ENCODE results near the gene ACER2. TPM values are rescaled to one million over a fixed set of nuclear protein-coding genes. Genes with fewer than 3 reads are reported as not detected.
A peak's percentile ranks its signal among the peaks of the same experiment; 100 is the strongest.

Gene ACER2
- total RNA-seq, 1 donor from 2014 or later = 3.4 TPM

DNA sequence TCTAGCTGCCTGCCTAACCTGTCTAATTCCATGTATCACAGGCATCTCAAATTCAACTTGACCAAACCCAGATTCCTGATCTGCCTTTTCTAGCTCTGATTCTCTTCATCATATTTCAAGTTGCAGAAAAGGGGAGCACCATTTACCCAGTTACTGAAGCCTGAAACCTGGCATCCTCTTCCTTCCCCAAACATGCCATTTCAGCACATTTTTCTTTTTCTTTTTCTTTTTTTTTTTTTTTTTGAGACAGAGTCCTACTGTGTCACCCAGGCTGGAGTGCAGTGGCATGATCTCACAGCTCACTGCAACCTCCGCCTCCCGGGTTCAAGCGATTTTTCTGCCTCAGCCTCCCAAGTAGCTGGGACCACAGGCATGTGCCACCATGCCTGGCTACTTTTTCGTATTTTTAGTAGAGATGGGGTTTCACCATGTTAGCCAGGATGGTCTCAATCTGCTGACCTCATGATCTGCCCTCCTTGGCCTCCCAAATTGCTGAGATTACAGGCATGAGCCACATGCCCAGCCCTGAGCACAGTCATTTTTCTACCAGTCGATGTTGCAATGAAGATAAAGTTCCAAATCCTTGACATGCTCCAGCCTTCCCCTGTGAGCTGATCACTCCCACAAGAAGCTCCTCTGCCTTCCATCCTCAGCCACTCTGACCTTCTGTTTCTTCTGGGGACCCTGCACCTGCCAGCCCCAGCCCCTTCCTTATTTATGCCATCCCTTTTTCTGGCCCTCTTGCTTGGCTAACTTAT lies 32.2 kb downstream of the ACER2 start:
- intact Hi-C loops (cut with micrococcal nuclease) = no loop called here
- ATAC-seq = peak; percentile 61
- no peak for DNase-seq

DNA sequence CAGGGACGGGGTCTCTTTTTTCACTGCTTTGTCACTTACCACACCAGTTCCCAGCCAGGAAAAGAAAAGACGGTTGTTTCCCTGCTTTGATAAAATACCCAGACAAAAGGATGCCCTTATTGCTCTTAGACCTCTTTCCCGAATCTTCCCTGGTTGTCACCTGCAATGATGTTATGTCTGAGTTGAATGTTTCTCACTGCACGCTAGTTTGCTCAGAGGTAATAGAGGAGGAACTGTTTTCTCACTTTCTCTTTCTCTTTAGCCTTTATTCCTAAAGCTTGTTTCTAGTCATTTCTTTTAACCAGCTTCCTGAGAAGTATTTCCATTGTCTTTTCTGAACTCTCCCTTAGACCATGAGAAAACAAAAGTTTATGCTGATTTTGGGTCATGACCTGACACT lies 32.9 kb downstream of the ACER2 start:
- DNase-seq (no peak), ATAC-seq (no peak)
- intact Hi-C loops (cut with micrococcal nuclease) = no loop called here

DNA sequence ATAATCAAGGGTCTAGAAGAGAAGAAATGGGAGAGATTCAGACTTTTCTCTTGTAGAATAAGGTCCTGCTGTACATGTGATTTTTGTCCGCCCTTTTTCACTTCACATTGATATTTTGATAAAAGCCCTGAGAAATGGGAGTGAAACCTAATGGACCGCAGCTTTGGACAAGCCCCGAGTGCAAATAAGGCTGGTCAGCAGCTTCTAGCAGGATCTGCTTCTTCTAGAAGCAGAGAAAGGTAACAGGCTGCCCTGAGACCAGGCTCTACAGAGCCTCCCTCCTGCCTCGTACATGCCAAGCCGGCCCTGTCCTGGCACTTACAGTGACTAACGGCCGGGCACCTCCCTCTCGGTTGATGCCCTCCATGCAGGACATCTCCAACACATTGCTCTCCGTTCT lies 33.4 kb downstream of the ACER2 start:
- DNase-seq = no peak
- intact Hi-C loops (cut with micrococcal nuclease) = no loop called here
- no peak for ATAC-seq

DNA sequence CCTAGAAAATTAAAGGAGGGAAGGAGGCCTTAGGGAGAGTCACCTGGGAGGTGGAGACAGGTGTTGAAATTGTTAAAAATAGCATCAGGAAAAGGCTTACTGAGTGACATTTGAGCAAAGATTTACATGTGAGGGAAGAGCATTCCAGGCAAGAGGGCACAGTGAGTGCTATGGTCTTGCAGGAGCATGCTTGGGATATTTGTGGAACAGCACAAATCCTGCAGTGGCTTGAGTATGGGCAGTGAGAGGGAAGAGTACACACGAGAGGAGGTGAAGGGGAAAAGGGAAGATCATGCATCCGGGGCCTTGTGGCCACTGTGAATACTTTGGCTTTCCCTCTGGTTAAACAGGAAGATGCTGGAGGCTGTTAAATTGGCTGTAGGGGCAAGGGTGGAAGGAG lies 36.6 kb downstream of the ACER2 start:
- intact Hi-C loops (cut with micrococcal nuclease) = no loop called here
- no peak for DNase-seq

DNA sequence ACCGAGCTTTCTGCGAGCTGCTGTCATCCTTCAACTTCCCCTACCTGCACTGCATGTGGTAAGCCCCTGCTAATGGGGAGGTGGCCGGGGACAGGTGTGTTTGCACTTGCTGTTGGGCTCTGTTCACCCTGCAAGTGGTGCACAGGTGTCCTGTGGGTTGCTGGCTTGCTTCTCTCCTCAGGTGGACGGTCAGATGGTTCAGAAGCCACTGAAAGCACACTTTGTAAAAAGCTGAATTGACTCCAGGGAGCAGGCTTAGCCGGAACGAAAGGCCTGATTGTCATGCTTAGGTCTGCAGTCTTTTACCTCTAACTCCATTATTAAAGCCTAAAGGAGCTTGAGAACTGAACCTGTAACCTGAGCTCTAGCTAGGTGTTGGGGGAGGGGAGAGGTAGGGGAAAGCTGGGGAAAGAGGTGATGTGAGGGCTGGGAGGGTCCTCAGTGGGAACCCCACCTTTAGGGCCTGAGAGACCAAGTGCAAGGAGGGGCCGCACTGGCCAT lies 37.6 kb downstream of the ACER2 start:
- intact Hi-C loops (cut with micrococcal nuclease) = no loop called here
- ATAC-seq (no peak), DNase-seq (no peak)

More for the DNA sequence above, 36.6 kb downstream of the ACER2 start:
- ATAC-seq = no peak

DNA sequence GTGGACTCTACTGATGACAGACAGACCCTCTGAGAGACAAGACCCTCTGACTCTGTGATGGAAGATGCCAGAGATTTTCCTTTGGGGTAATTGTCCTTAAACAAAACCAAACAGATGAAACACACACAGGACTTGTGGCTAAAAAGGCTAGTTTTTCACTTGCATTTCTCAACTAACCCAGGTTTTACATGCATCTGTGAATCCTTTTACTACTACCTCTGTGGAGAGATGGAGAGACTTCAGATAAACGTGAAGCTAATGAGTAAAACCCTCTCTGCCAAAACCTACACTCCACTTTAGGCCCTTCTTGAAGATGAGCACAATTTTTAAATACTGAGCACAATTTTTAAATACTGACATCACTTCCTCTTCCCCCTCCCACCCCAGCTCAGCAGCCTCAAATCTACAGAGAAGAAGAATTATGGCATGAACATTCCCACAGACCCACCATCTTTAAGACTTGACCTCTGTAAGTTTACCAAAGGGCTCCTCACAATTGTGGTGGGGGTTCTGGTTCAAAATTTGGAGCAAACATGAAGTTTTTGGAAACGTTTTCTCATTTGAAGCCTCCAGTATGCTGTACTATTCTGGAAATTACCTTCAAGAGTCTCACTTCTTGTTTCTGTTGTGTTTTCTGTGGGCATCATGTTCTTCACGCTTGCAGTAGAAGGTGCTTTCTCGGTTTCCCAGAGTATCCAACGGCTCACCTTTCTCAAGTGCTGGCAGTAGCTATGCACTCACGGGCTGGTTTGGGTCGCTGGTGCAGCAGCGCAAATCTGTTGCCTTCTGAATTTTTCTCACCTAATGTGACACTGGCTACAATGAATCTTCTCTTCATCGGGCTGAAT lies 42.7 kb downstream of the ACER2 start:
- intact Hi-C loops (cut with micrococcal nuclease) = no loop called here
- ATAC-seq (no peak), DNase-seq (no peak)

DNA sequence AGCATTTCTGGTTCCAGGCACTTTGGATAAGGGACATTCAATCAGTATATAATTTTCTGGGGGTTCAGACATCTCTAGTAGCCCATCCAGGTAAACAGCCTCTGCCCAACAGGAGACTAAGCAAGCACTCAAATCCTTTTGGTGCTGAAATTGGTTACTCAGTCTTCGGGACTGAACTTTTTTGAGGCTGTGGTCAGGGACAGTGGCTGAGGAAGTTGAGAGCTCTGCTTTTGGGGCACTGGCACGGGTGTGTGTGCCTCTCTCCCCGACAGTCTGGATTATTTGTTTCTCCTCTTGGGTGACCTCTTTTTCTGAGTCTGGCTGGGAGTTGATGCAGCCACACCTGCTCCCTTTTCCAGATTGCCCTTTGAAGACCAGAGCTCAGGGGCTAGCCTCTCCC lies 47.6 kb downstream of the ACER2 start:
- DNase-seq (no peak), ATAC-seq (peak; percentile 44)
- intact Hi-C loops (cut with micrococcal nuclease) = loop anchor here (2.0 kb wide), 1 partner anchor 76 kb away; the partner anchor contains the start of gene RPS6

DNA sequence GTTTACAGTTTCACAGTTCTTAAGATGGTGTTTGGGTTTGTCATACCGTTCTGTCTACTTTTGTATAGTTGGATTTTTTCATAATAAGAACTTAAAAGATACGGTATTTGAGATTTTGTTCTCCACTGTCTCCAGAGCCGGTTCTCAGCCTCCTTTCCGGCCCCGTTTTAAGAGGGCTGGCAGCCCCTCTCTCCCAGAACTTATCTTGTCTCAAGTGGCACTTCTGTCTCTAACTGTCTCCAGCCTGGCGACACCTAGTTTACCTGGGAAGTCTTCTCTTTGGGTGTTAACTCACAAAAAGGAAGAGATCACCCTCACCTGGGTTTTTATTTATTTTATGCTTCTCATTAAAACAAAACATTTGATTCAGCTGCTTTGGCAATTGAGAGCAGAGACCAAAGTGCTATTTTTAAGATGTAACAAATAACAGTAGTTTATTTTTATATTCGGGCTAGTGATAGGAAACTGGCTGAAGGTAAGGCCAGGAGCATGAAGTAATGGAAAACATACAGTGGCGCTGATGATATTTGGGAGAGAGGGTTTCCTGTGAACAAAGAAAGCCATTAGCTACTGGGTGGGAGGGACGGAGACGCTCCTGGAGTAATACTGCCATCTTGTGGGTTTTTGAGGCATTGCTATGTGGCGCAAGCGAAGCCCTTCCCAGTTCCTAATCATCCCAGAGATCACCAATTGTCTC lies 48.3 kb downstream of the ACER2 start:
- intact Hi-C loops (cut with micrococcal nuclease) = loop anchor here (2.0 kb wide), 1 partner anchor 76 kb away; the partner anchor contains the start of gene RPS6
- DNase-seq (peak; percentile 40), ATAC-seq (peak; percentile 97)

DNA sequence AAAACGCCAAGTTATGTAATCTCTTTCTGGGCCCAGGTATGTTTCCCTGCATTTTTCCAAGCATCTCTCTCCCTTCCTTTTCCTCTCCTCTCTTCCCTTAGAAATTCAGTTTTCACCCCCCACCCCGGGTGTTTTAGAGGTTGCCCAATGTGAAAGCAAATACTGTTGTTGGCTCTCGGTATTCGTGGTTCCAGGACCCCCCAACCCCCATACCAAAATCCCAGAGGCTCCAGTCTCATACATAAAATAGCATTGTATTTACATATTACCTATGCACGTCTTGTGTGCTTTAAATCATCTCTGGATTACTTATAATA lies 48.8 kb downstream of the ACER2 start:
- no peak for DNase-seq
- intact Hi-C loops (cut with micrococcal nuclease) = loop anchor here (2.0 kb wide), 1 partner anchor 77 kb away; the partner anchor contains the start of gene RPS6
- ATAC-seq = no peak

GRCh38 chr9:19460243-19460642 lies 51.4 kb downstream of the ACER2 start:
- intact Hi-C loops (cut with micrococcal nuclease) = no loop called here
- DNase-seq (no peak), ATAC-seq (no peak)

DNA sequence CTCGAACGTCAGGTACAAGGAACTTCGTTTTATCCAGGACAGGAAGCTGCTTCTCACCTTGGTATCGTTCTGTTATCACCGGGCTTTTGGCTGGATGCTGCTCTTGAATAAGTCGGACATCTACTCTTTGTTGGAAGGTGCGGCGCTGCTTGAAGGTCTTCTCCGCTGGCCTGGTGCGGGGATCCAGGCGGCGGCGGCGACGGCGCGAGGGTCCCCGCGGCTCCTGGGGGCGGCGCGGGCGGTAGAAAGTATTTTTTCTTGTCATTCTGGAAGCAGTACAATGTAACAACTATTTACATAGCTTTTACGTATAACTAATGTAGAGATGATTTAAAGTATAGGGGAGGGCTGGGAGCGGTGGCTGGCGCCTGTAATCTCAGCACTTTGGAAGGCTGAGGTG lies 52.3 kb downstream of the ACER2 start:
- DNase-seq (no peak), ATAC-seq (no peak)
- intact Hi-C loops (cut with micrococcal nuclease) = no loop called here

- no peak for DNase-seq
- intact Hi-C loops (cut with micrococcal nuclease) = no loop called here
- ATAC-seq = no peak
Measured at GRCh38 chr9:19464061-19464763, 55.4 kb downstream of the ACER2 start.

GRCh38 chr9:19464764-19465585 lies 56.2 kb downstream of the ACER2 start:
- intact Hi-C loops (cut with micrococcal nuclease) = no loop called here
- DNase-seq (peak; percentile 85), ATAC-seq (peak; percentile 97)

DNA sequence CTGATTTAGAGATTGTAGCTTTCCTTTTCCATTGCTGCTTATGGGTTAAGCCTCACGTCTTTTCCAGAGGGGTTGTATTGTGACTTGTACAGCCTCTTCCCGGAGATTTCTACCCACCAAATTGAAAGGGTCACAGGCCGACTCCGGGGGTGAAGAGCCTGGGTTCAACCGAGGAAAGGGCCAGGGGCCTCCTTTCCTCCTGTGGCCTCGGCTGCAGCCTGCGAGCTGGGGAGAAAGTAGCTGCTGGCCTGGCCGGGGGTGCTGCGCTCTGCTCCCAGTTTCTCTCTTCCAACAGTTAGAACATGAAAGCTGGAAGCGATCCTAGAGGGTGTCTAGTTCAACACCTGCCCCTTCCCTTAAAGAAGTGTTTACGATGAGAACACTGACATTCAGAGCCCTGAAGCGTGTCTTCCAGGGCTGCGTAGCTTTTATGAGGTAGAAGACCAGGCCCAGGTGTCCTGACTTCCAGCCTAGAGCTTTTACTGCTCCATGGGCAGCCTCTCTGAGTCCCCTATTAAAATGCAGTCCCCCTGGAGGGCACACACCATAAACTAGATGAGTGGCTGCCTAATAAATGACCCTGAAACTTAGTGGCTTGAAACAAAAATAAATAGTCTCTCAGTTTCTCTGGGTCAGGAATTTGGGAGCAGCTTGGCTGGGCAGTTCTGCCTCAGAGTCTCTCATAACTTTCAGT lies 56.9 kb downstream of the ACER2 start:
- DNase-seq (no peak), ATAC-seq (no peak)
- intact Hi-C loops (cut with micrococcal nuclease) = no loop called here

DNA sequence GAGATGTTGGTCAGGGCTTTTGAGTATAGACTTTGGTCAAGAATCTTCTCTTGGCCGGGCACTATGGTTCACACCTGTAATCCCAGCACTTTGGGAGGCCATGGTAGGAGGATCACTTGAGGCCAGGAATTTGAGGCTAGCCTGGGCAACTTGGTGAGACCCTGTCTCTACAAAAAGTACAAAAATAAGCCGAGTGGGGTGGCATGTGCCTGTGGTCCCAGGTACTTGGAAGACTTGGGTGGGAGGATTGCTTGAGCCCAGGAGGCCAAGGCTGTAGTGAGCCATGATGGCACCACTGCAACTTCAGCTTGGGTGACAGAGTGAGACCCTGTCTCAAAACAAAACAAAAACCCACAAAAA lies 57.5 kb downstream of the ACER2 start:
- no peak for ATAC-seq
- intact Hi-C loops (cut with micrococcal nuclease) = no loop called here
- no peak for DNase-seq

DNA sequence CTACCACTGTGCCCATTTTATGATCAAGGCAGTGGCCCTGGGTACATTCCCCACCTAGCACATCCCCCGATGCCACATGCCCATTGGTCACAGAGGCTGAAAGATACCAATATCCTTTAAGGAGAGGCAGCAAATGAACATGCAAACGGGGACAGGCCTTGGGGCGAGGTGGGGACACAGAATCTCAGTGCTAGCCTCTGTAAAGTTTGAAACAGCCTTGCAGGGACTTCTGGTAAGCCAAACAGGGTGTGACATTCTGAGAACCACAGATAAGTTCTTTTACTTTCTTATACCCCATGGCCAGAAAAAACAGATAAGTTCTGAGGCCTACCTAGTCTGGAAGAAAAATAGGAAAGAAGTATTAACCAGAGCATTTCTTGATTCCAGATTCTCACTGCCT lies 60.5 kb downstream of the ACER2 start:
- no peak for ATAC-seq

DNA sequence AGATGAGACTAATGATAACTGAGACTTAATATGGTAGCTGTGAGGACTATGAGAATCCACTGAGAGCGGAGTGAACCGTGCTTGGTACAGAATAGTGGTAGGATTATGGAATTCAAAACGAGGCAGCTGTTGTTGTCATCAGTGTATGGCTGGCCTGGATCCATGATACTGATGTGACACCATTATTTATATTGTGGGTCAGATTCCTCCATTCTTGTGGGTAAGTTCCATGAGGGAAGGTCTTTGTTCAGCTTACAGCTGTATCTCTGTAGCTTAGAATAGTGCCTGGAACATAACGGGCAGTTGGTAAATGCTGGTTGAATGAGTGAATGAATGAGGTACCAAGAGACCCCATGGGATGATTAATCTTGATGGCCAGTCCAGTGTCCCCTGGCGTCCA lies 61.8 kb downstream of the ACER2 start:
- intact Hi-C loops (cut with micrococcal nuclease) = no loop called here
- DNase-seq = no peak

More for the DNA sequence above, 60.5 kb downstream of the ACER2 start:
- no peak for DNase-seq
- intact Hi-C loops (cut with micrococcal nuclease) = no loop called here

More for the DNA sequence above, 61.8 kb downstream of the ACER2 start:
- ATAC-seq = no peak

Measured in left ventricle myocardium superior (tissue), 1 donor.